Measurements from ENCODE around the gene SUN1. TPM values are rescaled to one million over a fixed set of nuclear protein-coding genes. Genes with fewer than 3 reads are reported as not detected.

SUN1 gene
- total and polyA plus RNA-seq, 10 of the 15 experiments (the other 5 are each of a cell fraction or from before 2014, with no cell fraction given) = 27.8 to 107 (median 65.8) TPM

- TF ChIP-seq NRF1 (conservative IDR thresholded peaks at IDR 0.05; ENCODE audit: low read depth, low read length) = 0 out of 2 replicates have a peak, but pooled peaks have one; percentile 3
- TF ChIP-seq TCF3 (IDR thresholded peaks at IDR 0.05; ENCODE audit: borderline replicate concordance, insufficient read depth, low read depth, low read length) = 0 out of 2 replicates have a peak, but pooled peaks have one; percentile 72
- TF ChIP-seq BACH1 (IDR thresholded peaks at IDR 0.05; ENCODE audit: borderline replicate concordance) = peak; percentile 64
- peak; percentile 48; the same call in 1 of the 2 replicates for TF ChIP-seq MXI1 (IDR thresholded peaks at IDR 0.05; ENCODE audit: low read depth, low read length)
- peak; percentile 83 to 98 (median 93) for TF ChIP-seq CTCF (IDR thresholded peaks at IDR 0.05 in 2 of 3, conservative IDR thresholded peaks at IDR 0.05 in 1 of 3; ENCODE audit: control insufficient read depth in 2 of 3, extremely low read depth in 1 of 3, insufficient read depth in 1 of 3, low read depth in 3 of 3, low read length in 3 of 3)
- peak; percentile 94 for TF ChIP-seq SMC3 (IDR thresholded peaks at IDR 0.05; ENCODE audit: borderline replicate concordance, low read length)
- TF ChIP-seq YY1 (IDR thresholded peaks at IDR 0.05; ENCODE audit: low read depth, low read length) = peak; percentile 85
- TF ChIP-seq RB1 (IDR thresholded peaks at IDR 0.05; ENCODE audit: borderline replicate concordance) = peak; percentile 42; the same call in 1 of the 2 replicates
- TF ChIP-seq ZNF687 (IDR thresholded peaks at IDR 0.05) = 0 out of 2 replicates have a peak, but pooled peaks have one; percentile 14
Measured at GRCh38 chr7:908591-909357, 76.5 kb downstream of the SUN1 start (continued).
